H1 (cell line): ENCODE data around the gene COX18. TPM values are rescaled to one million over a fixed set of nuclear protein-coding genes. Genes with fewer than 3 reads are reported as not detected.

Experiments
- CTCF ChIA-PET: fragments of 300-600 bp; sonication (Branson Sonifier 250); formaldehyde crosslinking; loops from one replicate; lab custom pipeline; 2021; ENCODE audit not compliant: partially characterized antibody; lab: Charles Lee
- POLR2A ChIA-PET: fragments of 300-600 bp; sonication (Branson Sonifier 250); formaldehyde crosslinking; loops from one replicate; lab custom pipeline; 2021; ENCODE audit warnings: inconsistent platforms; ENCODE audit not compliant: partially characterized antibody; lab: Charles Lee
- DNase-seq, 2 experiments: peaks; one replicate each; pipeline versions ENCODE4 v3.0.0 to v3.0.0-alpha.2; 2010 to 2022; ENCODE audit warnings: low spot score in 2 of 2, low read depth in 1 of 2, mixed read lengths in 1 of 2
- FAIRE-seq: peaks from 2 replicates; lab custom pipeline; 2011; peaks lifted over from hg19 to GRCh38; lab: Jason Lieb, UNC
- H2AFZ ChIP-seq: 2 replicates; pipeline ENCODE4 v1.8.1; 2012; ENCODE audit warnings: low read length, inconsistent platforms
- H2AK5ac ChIP-seq: 2 replicates; pipeline ENCODE4 v1.6.1; 2013; ENCODE audit warnings: low read depth, low read length
- H2BK120ac ChIP-seq: replicated peaks from 2 replicates; pipeline ENCODE3; 2013; ENCODE audit warnings: low read depth, low read length, inconsistent platforms
- H2BK12ac ChIP-seq: 2 replicates; pipeline ENCODE4 v1.6.1; 2013; ENCODE audit warnings: low read depth, low read length
- H2BK15ac ChIP-seq: 2 replicates; pipeline ENCODE4 v1.6.1; 2013; ENCODE audit warnings: low read length
- H2BK20ac ChIP-seq: 2 replicates; pipeline ENCODE4 v1.6.1; 2013; ENCODE audit warnings: low read length
- H2BK5ac ChIP-seq: 2 replicates; pipeline ENCODE4 v1.6.1; 2013; ENCODE audit warnings: low read depth, low read length
- H3K14ac ChIP-seq: 2 replicates; pipeline ENCODE4 v1.6.1; 2013; ENCODE audit warnings: inconsistent platforms; ENCODE audit not compliant: insufficient read length
- H3K18ac ChIP-seq: 2 replicates; pipeline ENCODE4 v1.6.1; 2013; ENCODE audit warnings: low read length; ENCODE audit errors: extremely low read depth
- H3K23ac ChIP-seq: 2 replicates; pipeline ENCODE4 v1.6.1; 2013; ENCODE audit warnings: inconsistent platforms; ENCODE audit not compliant: insufficient read length
- H3K23me2 ChIP-seq: 2 replicates; pipeline ENCODE4 v1.6.1; 2013; ENCODE audit warnings: low read depth, low read length
- H3K27ac ChIP-seq: 2 replicates; pipeline ENCODE4 v1.6.1; 2011; ENCODE audit warnings: low read depth, low read length, inconsistent platforms
- H3K27me3 ChIP-seq, 4 experiments: replicated peaks in 1 of 4; 1 replicate in 1 of 4; 2 replicates in 3 of 4; pipeline versions ENCODE4 v1.6.1 to v1.8.1; 2011 to 2013; ENCODE audit warnings: low read length in 3 of 4, mild to moderate bottlenecking in 3 of 4, inconsistent platforms in 2 of 4, mixed read lengths in 2 of 4, moderate library complexity in 1 of 4; ENCODE audit not compliant: control insufficient read depth in 3 of 4, insufficient read depth in 3 of 4; ENCODE audit errors: extremely low read depth in 1 of 4
- H3K36me3 ChIP-seq, 4 experiments: 2 replicates each; pipeline versions ENCODE4 v1.6.1 to v1.8.1; 2011 to 2013; ENCODE audit warnings: mild to moderate bottlenecking in 4 of 4, low read length in 3 of 4, moderate library complexity in 2 of 4, control low read depth in 1 of 4, inconsistent platforms in 1 of 4; ENCODE audit not compliant: insufficient read depth in 4 of 4, control insufficient read depth in 2 of 4
- H3K4ac ChIP-seq: replicated peaks from 2 replicates; pipeline ENCODE3; 2013; ENCODE audit warnings: low read length, low read depth, mixed read lengths, inconsistent platforms; ENCODE audit not compliant: insufficient read length
- H3K4me1 ChIP-seq, 4 experiments: replicated peaks in 1 of 4; 1 replicate in 1 of 4; 2 replicates in 3 of 4; pipeline versions ENCODE4 v1.6.1 to v1.8.1; 2011 to 2013; ENCODE audit warnings: low read length in 3 of 4, inconsistent platforms in 2 of 4, mixed read lengths in 1 of 4; ENCODE audit not compliant: insufficient read depth in 4 of 4, control insufficient read depth in 3 of 4
- H3K4me2 ChIP-seq, 2 experiments: 2 replicates each; pipeline versions ENCODE4 v1.6.1 to v1.8.1; 2011 to 2013; ENCODE audit warnings: low read depth in 2 of 2, low read length in 2 of 2, control low read depth in 1 of 2, inconsistent platforms in 1 of 2, mild to moderate bottlenecking in 1 of 2; ENCODE audit not compliant: insufficient read depth in 1 of 2
- H3K4me3 ChIP-seq, 4 experiments: fragments of 200-600, 300-600 bp in 1 of 4; sonication (generic), shearing (Covaris generic), sonication (Bioruptor Twin) in 1 of 4; 2 replicates each; pipeline versions ENCODE4 v1.5.1 to v1.8.1; 2011 to 2016; ENCODE audit warnings: low read length in 4 of 4, low read depth in 3 of 4, control low read depth in 2 of 4, inconsistent platforms in 2 of 4, mild to moderate bottlenecking in 2 of 4, mixed read lengths in 1 of 4, moderate library complexity in 1 of 4; ENCODE audit not compliant: insufficient read depth in 2 of 4; ENCODE audit errors: extremely low read depth in 1 of 4
- H3K56ac ChIP-seq: replicated peaks from 2 replicates; pipeline ENCODE3; 2013; ENCODE audit warnings: low read depth, mild to moderate bottlenecking, mixed read lengths, low read length, inconsistent platforms; ENCODE audit not compliant: insufficient read length
- H3K79me1 ChIP-seq: 2 replicates; pipeline ENCODE4 v1.6.1; 2013; ENCODE audit warnings: low read depth, low read length, control low read depth
- H3K79me2 ChIP-seq, 2 experiments: 2 replicates each; pipeline versions ENCODE4 v1.6.1 to v1.8.1; 2012 to 2013; ENCODE audit warnings: low read length in 2 of 2, mild to moderate bottlenecking in 2 of 2, inconsistent platforms in 1 of 2; ENCODE audit not compliant: insufficient read depth in 2 of 2, control insufficient read depth in 1 of 2
- H3K9ac ChIP-seq, 4 experiments: replicated peaks in 1 of 4; 1 replicate in 1 of 4; 2 replicates in 3 of 4; pipeline versions ENCODE4 v1.6.1 to v1.8.1; 2011 to 2013; ENCODE audit warnings: low read depth in 3 of 4, low read length in 3 of 4, control low read depth in 2 of 4, mild to moderate bottlenecking in 2 of 4, moderate library complexity in 2 of 4, inconsistent platforms in 1 of 4; ENCODE audit errors: extremely low read depth in 1 of 4
- H3K9me3 ChIP-seq, 2 experiments: 2 replicates each; pipeline versions ENCODE4 v1.6.1 to v1.8.1; 2012 to 2013; ENCODE audit warnings: mild to moderate bottlenecking in 2 of 2, moderate library complexity in 2 of 2, control low read depth in 1 of 2, inconsistent platforms in 1 of 2, low read depth in 1 of 2, low read length in 1 of 2, mixed read lengths in 1 of 2; ENCODE audit not compliant: insufficient read depth in 2 of 2
- H4K20me1 ChIP-seq, 2 experiments: replicated peaks in 1 of 2; 2 replicates each; pipeline versions ENCODE3 to v1.8.1; 2011 to 2013; ENCODE audit warnings: inconsistent platforms in 2 of 2, low read length in 2 of 2, mild to moderate bottlenecking in 1 of 2; ENCODE audit not compliant: insufficient read depth in 2 of 2, control insufficient read depth in 1 of 2
- H4K5ac ChIP-seq: 2 replicates; pipeline ENCODE4 v1.6.1; 2013; ENCODE audit warnings: low read length, low read depth, mixed read lengths, inconsistent platforms; ENCODE audit not compliant: insufficient read length
- H4K8ac ChIP-seq: 2 replicates; pipeline ENCODE4 v1.8.0; 2013; ENCODE audit warnings: mild to moderate bottlenecking, moderate library complexity, low read length, inconsistent platforms; ENCODE audit not compliant: insufficient read depth; ENCODE audit errors: extremely low read depth
- H4K91ac ChIP-seq: replicated peaks from 2 replicates; pipeline ENCODE3; 2013; ENCODE audit warnings: low read length, mixed read lengths, inconsistent platforms; ENCODE audit not compliant: insufficient read length
- BRCA1 ChIP-seq: IDR thresholded peaks from 2 replicates; pipeline ENCODE4 v1.6.1; 2012; ENCODE audit warnings: low read depth, low read length, improper control_type of control experiment
- CEBPB ChIP-seq: IDR thresholded peaks from 2 replicates; pipeline ENCODE4 v1.6.1; 2012; ENCODE audit warnings: low read depth, low read length
- E2F6 ChIP-seq: IDR thresholded peaks from 2 replicates; pipeline ENCODE4 v1.6.1; 2012; ENCODE audit warnings: inconsistent platforms
- EP300 ChIP-seq, 2 experiments: IDR thresholded peaks; 1 replicate in 1 of 2; 2 replicates in 1 of 2; pipeline ENCODE4 v1.6.1; 2011 to 2012; ENCODE audit warnings: low read depth in 2 of 2, low read length in 2 of 2, mild to moderate bottlenecking in 2 of 2, borderline replicate concordance in 1 of 2, inconsistent platforms in 1 of 2, moderate library complexity in 1 of 2
- JUN ChIP-seq: IDR thresholded peaks from 2 replicates; pipeline ENCODE4 v1.6.1; 2011; ENCODE audit warnings: low read depth, mild to moderate bottlenecking, improper control_type of control experiment, low read length
- MAFK ChIP-seq: IDR thresholded peaks from 2 replicates; pipeline ENCODE4 v1.6.1; 2012; ENCODE audit warnings: low read depth, mild to moderate bottlenecking, improper control_type of control experiment, low read length
- SIRT6 ChIP-seq: IDR thresholded peaks from one replicate; pipeline ENCODE4 v1.7.1; 2012; ENCODE audit warnings: low read length, inconsistent platforms
- SUZ12 ChIP-seq: fragments of 200-600 bp; sonication (generic); IDR thresholded peaks from 2 replicates; pipeline ENCODE4 v1.6.1; 2012; ENCODE audit warnings: mild to moderate bottlenecking, inconsistent platforms, low read length, moderate library complexity, mixed read lengths
- YY1 ChIP-seq: IDR thresholded peaks from 2 replicates; pipeline ENCODE4 v1.6.1; 2011; ENCODE audit warnings: low read depth, mild to moderate bottlenecking, low read length
- WGBS, 2 experiments: shearing (Covaris generic) in 1 of 2; methylation state at CpG; one replicate each; pipeline versions ENCODE4 v1.1.6 to v1.1.7; 2013 to 2015; ENCODE audit warnings: low lambda C conversion rate in 2 of 2, mixed read lengths in 2 of 2, inconsistent platforms in 1 of 2, low coverage in 1 of 2, missing lambda C conversion rate in 1 of 2; ENCODE audit not compliant: insufficient replicate concordance in 2 of 2, insufficient coverage in 1 of 2, insufficient read length in 1 of 2; ENCODE audit errors: extremely low coverage in 1 of 2, missing lambda C conversion rate in 1 of 2; 5-methylcytosine and 5-hydroxymethylcytosine counted together
- polyA plus RNA-seq, 7 experiments: library from polyadenylated mRNA; depleted of rRNA in 3 of 7; stranded (reverse) in 5 of 7; unstranded in 2 of 7; fragments of >200 nt in 5 of 7; fragments of 200-250 nt in 2 of 7; gene quantifications; 1 replicate in 5 of 7; 2 replicates in 1 of 7; 4 replicates in 1 of 7; pipeline versions ENCODE4 v1.2.1 to v1.2.3, GENCODE V29; 2011 to 2013; ENCODE audit warnings: missing spikeins in 2 of 7, mixed read lengths in 2 of 7
- total RNA-seq: library from RNA; stranded (reverse); fragmentation: NEBNext Ultra II Directional; extraction: Animal tissue kit (Norgen Biotek cat#: 25700); gene quantifications from 2 replicates; pipeline ENCODE4 v1.2.1, GENCODE V29; 2021

COX18 gene
- total and polyA plus RNA-seq, 2 of the 8 experiments (the other 6 are each of a cell fraction or from before 2014, with no cell fraction given) = 23.0 to 23.7 TPM

DNA sequence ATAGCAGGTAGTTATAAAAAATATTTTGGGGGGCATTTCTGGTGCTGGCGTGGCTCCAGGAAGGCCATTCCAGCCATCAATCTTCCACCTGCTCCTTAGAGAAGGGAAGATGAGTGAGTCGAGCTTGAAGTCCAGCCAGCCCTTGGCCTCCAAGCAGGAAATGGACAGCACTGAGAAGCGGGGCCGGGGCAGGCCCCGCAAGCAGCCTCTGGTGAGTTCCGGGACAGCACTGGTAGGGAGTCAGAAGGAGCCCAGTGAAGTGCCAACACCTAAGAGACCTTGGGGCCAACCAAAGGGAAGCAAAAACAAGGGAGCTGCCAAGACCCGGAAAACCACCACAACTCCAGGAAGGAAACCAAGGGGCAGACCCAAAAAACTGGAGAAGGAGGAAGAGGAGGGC, 29.2 kb upstream of the COX18 start:
- DNase-seq (no peak), FAIRE-seq (no peak)
- H3K23me2 ChIP-seq = no peaks in the 10 kb centered on the region
- no peaks in the 10 kb centered on the region for H3K27me3 ChIP-seq
- no peaks in the 10 kb centered on the region for H3K4me1 ChIP-seq
- TF ChIP-seq SIRT6 (no peak), CEBPB (no peak), MAFK (no peak), EP300 (IDR thresholded peaks at IDR 0.05; ENCODE audit: borderline replicate concordance in 1 of 2, low read depth in 2 of 2, low read length in 2 of 2) (no peak), JUN (no peak), BRCA1 (no peak), E2F6 (no peak), SUZ12 (no peak), YY1 (no peak)
- no peak overlapping the region for H3K4ac ChIP-seq
- no peak overlapping the region for H3K23ac ChIP-seq
- H3K27ac ChIP-seq = no peak overlapping the region
- H3K79me1 ChIP-seq = no peaks in the 10 kb centered on the region
- H3K4me2 ChIP-seq = no peak overlapping the region
- no peak overlapping the region for H4K5ac ChIP-seq
- H2BK120ac ChIP-seq = no peak overlapping the region
- no peak overlapping the region for H3K18ac ChIP-seq
- no peak overlapping the region for H4K8ac ChIP-seq
- no peak overlapping the region for H2AFZ ChIP-seq
- no peak overlapping the region for H3K14ac ChIP-seq
- CTCF ChIA-PET = no interaction called here
- no peaks in the 10 kb centered on the region for H3K9me3 ChIP-seq
- H4K20me1 ChIP-seq = peaks cover 0 to 5% of the 10 kb centered on the region in 2 experiments
- H2BK12ac ChIP-seq = no peak overlapping the region
- no peak overlapping the region for H3K56ac ChIP-seq
- POLR2A ChIA-PET = no interaction called here
- H2BK5ac ChIP-seq = no peak overlapping the region
- WGBS, 2 experiments = 91% methylated on average over 7 of the region's 7 CpGs; no CpG with 5 or more reads in 1 of the 2 experiments
- H2BK20ac ChIP-seq = no peak overlapping the region
- H2AK5ac ChIP-seq = no peak overlapping the region
- no peak overlapping the region for H3K4me3 ChIP-seq
- H3K36me3 ChIP-seq = peaks cover 4 to 79% (median 41%) of the 10 kb centered on the region in 4 experiments; a peak in 7 of 8 replicates
- no peak overlapping the region for H4K91ac ChIP-seq
- H2BK15ac ChIP-seq = no peak overlapping the region
- no peak overlapping the region for H3K9ac ChIP-seq
- no peaks in the 10 kb centered on the region for H3K79me2 ChIP-seq
